HEK293 (cell line): ENCODE data around the gene GAPDHS.

Experiments used
- CTCF ChIP-seq: fragments of 450-650 bp; formaldehyde crosslinking; IDR thresholded peaks from 2 replicates; pipeline ENCODE4 v1.5.1; 2016; ENCODE audit warnings: missing biosample characterization, missing genetic modification characterization
- GFI1B ChIP-seq: fragments of 450-650 bp; formaldehyde crosslinking; IDR thresholded peaks from 2 replicates; pipeline ENCODE4 v1.5.1; 2016; ENCODE audit warnings: missing biosample characterization, missing genetic modification characterization
- GLI4 ChIP-seq: fragments of 450-650 bp; formaldehyde crosslinking; IDR thresholded peaks from 2 replicates; pipeline ENCODE4 v1.5.1; 2016; ENCODE audit warnings: missing biosample characterization, missing genetic modification characterization
- HOXD13 ChIP-seq: sonication (generic); formaldehyde crosslinking; IDR thresholded peaks from 2 replicates; pipeline ENCODE4 v1.8.0; 2022; ENCODE audit warnings: missing genetic modification reagents, borderline replicate concordance
- KLF8 ChIP-seq: fragments of 450-650 bp; formaldehyde crosslinking; IDR thresholded peaks from 2 replicates; pipeline ENCODE4 v1.5.1; 2016; ENCODE audit warnings: missing biosample characterization, missing genetic modification characterization
- REPIN1 ChIP-seq: fragments of 450-650 bp; formaldehyde crosslinking; IDR thresholded peaks from 2 replicates; pipeline ENCODE4 v1.5.1; 2017; ENCODE audit warnings: missing biosample characterization, missing genetic modification characterization, low read depth
- SALL2 ChIP-seq: fragments of 450-650 bp; formaldehyde crosslinking; IDR thresholded peaks from 2 replicates; pipeline ENCODE4 v1.5.0; 2017; ENCODE audit warnings: missing biosample characterization, mild to moderate bottlenecking, missing genetic modification characterization, borderline replicate concordance
- TRIM28 ChIP-seq: IDR thresholded peaks from 2 replicates; pipeline ENCODE4 v1.6.1; 2011; ENCODE audit warnings: low read length, control low read depth, borderline replicate concordance
- YY2 ChIP-seq: fragments of 450-650 bp; formaldehyde crosslinking; IDR thresholded peaks from 2 replicates; pipeline ENCODE4 v1.5.1; 2016; ENCODE audit warnings: missing biosample characterization, missing genetic modification characterization
- ZBTB1 ChIP-seq: fragments of 450-650 bp; formaldehyde crosslinking; IDR thresholded peaks from 2 replicates; pipeline ENCODE4 v1.5.1; 2016; ENCODE audit warnings: missing biosample characterization, missing genetic modification characterization
- ZNF133 ChIP-seq: fragments of 450-650 bp; formaldehyde crosslinking; IDR thresholded peaks from 2 replicates; pipeline ENCODE4 v1.5.1; 2016; ENCODE audit warnings: missing biosample characterization, missing genetic modification characterization
- ZNF148 ChIP-seq: fragments of 450-650 bp; formaldehyde crosslinking; IDR thresholded peaks from 2 replicates; pipeline ENCODE4 v1.5.0; 2017; ENCODE audit warnings: missing biosample characterization, missing genetic modification characterization, borderline replicate concordance
- ZNF16 ChIP-seq: fragments of 450-650 bp; formaldehyde crosslinking; IDR thresholded peaks from 2 replicates; pipeline ENCODE4 v1.5.1; 2016; ENCODE audit warnings: low read depth, missing biosample characterization, missing genetic modification characterization
- ZNF175 ChIP-seq: fragments of 450-650 bp; formaldehyde crosslinking; IDR thresholded peaks from 2 replicates; pipeline ENCODE4 v1.5.1; 2016; ENCODE audit warnings: missing biosample characterization, missing genetic modification characterization
- ZNF19 ChIP-seq: fragments of 450-650 bp; formaldehyde crosslinking; IDR thresholded peaks from 2 replicates; pipeline ENCODE4; 2016; ENCODE audit warnings: missing biosample characterization, missing genetic modification characterization, low read depth
- ZNF214 ChIP-seq: fragments of 450-650 bp; formaldehyde crosslinking; IDR thresholded peaks from 2 replicates; pipeline ENCODE4 v1.5.1; 2017; ENCODE audit warnings: missing biosample characterization, mild to moderate bottlenecking, missing genetic modification characterization, borderline replicate concordance
- ZNF248 ChIP-seq: fragments of 450-650 bp; formaldehyde crosslinking; IDR thresholded peaks from 2 replicates; pipeline ENCODE4 v1.5.1; 2017; ENCODE audit warnings: missing biosample characterization, missing genetic modification characterization
- ZNF266 ChIP-seq: fragments of 450-650 bp; formaldehyde crosslinking; IDR thresholded peaks from 2 replicates; pipeline ENCODE4 v1.5.1; 2016; ENCODE audit warnings: missing biosample characterization, missing genetic modification characterization, low read depth
- ZNF404 ChIP-seq: fragments of 450-650 bp; formaldehyde crosslinking; IDR thresholded peaks from 2 replicates; pipeline ENCODE4 v1.5.1; 2017; ENCODE audit warnings: missing biosample characterization, missing genetic modification characterization
- ZNF416 ChIP-seq: fragments of 450-650 bp; formaldehyde crosslinking; IDR thresholded peaks from 2 replicates; pipeline ENCODE4 v1.5.1; 2016; ENCODE audit warnings: missing biosample characterization, missing genetic modification characterization
- ZNF423 ChIP-seq: fragments of 450-650 bp; formaldehyde crosslinking; IDR thresholded peaks from 2 replicates; pipeline ENCODE4 v1.5.1; 2016; ENCODE audit warnings: missing biosample characterization, missing genetic modification characterization
- ZNF548 ChIP-seq: fragments of 450-650 bp; formaldehyde crosslinking; IDR thresholded peaks from 2 replicates; pipeline ENCODE4 v1.5.1; 2016; ENCODE audit warnings: missing biosample characterization, missing genetic modification characterization
- ZNF555 ChIP-seq: fragments of 450-650 bp; formaldehyde crosslinking; conservative IDR thresholded peaks from 2 replicates; pipeline ENCODE4 v1.5.1; 2017; ENCODE audit warnings: missing biosample characterization, mild to moderate bottlenecking, missing genetic modification characterization, inconsistent platforms
- ZNF600 ChIP-seq: fragments of 450-650 bp; formaldehyde crosslinking; IDR thresholded peaks from 2 replicates; pipeline ENCODE4 v1.5.1; 2016; ENCODE audit warnings: missing biosample characterization, missing genetic modification characterization
- ZNF707 ChIP-seq: fragments of 450-650 bp; formaldehyde crosslinking; IDR thresholded peaks from 2 replicates; pipeline ENCODE4 v1.5.1; 2016; ENCODE audit warnings: missing biosample characterization, missing genetic modification characterization
- ZNF76 ChIP-seq: fragments of 450-650 bp; formaldehyde crosslinking; IDR thresholded peaks from 2 replicates; pipeline ENCODE4; 2016; ENCODE audit warnings: low read depth, missing biosample characterization, missing genetic modification characterization, borderline replicate concordance
- ZNF830 ChIP-seq: fragments of 450-650 bp; IDR thresholded peaks from 2 replicates; pipeline ENCODE4 v1.5.0; 2018; ENCODE audit warnings: missing biosample characterization, missing genetic modification characterization, low read depth, mild to moderate bottlenecking, moderate library complexity
- ZNF837 ChIP-seq: fragments of 450-650 bp; formaldehyde crosslinking; IDR thresholded peaks from 2 replicates; pipeline ENCODE4 v1.5.1; 2016; ENCODE audit warnings: missing biosample characterization, missing genetic modification characterization
- TF ChIP-seq, protein P1 (sequence below): fragments of 450-650 bp; formaldehyde crosslinking; IDR thresholded peaks from 2 replicates; pipeline ENCODE4 v1.5.1; 2017; ENCODE audit warnings: missing biosample characterization, mild to moderate bottlenecking, missing genetic modification characterization, moderate library complexity
- TF ChIP-seq, protein P2 (sequence below): fragments of 450-650 bp; formaldehyde crosslinking; IDR thresholded peaks from 2 replicates; pipeline ENCODE4 v1.5.1; 2016; ENCODE audit warnings: missing biosample characterization, missing genetic modification characterization
- TF ChIP-seq, protein P3 (sequence below): fragments of 450-650 bp; formaldehyde crosslinking; IDR thresholded peaks from 2 replicates; pipeline ENCODE4 v1.5.1; 2017; ENCODE audit warnings: missing biosample characterization, missing genetic modification characterization

Gene GAPDHS

GRCh38 chr19:35557539-35558399 is 24.5 kb downstream of the GAPDHS start (continued):
- TF ChIP-seq ZNF600 (tag by site-specific recombination) (peak; percentile 73), ZNF76 (tag by site-specific recombination) (peak; percentile 10; the same call in 1 of the 2 replicates), ZNF266 (tag by site-specific recombination) (no peak), ZNF555 (tag by site-specific recombination) (no peak), ZNF133 (no peak), ZNF707 (no peak; the same call in 1 of the 2 replicates), ZNF423 (tag by site-specific recombination) (no peak), ZNF837 (tag by site-specific recombination) (no peak), GFI1B (tag by site-specific recombination) (no peak), REPIN1 (tag by site-specific recombination) (no peak), ZNF830 (tag by site-specific recombination) (no peak), TRIM28 (no peak), HOXD13 (no peak), ZNF175 (tag by site-specific recombination) (no peak), ZNF548 (tag by site-specific recombination) (no peak), ZNF214 (tag by site-specific recombination) (no peak), ZNF148 (tag by site-specific recombination) (no peak), ZNF404 (no peak), CTCF (no peak), ZNF19 (tag by site-specific recombination) (no peak), ZNF248 (tag by site-specific recombination) (no peak), ZBTB1 (tag by site-specific recombination) (peak; percentile 93), ZNF16 (tag by site-specific recombination) (0 out of 2 replicates have a peak, but pooled peaks have one; percentile 8), SALL2 (no peak), ZNF416 (tag by site-specific recombination) (no peak), GLI4 (tag by site-specific recombination) (no peak), KLF8 (tag by site-specific recombination) (peak; percentile 100), YY2 (tag by site-specific recombination) (peak; percentile 17; the same call in 1 of the 2 replicates)
- TF ChIP-seq, protein P1, sequence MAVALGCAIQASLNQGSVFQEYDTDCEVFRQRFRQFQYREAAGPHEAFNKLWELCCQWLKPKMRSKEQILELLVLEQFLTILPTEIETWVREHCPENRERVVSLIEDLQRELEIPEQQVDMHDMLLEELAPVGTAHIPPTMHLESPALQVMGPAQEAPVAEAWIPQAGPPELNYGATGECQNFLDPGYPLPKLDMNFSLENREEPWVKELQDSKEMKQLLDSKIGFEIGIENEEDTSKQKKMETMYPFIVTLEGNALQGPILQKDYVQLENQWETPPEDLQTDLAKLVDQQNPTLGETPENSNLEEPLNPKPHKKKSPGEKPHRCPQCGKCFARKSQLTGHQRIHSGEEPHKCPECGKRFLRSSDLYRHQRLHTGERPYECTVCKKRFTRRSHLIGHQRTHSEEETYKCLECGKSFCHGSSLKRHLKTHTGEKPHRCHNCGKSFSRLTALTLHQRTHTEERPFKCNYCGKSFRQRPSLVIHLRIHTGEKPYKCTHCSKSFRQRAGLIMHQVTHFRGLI (tag by site-specific recombination) = no peak
- TF ChIP-seq, protein P2, sequence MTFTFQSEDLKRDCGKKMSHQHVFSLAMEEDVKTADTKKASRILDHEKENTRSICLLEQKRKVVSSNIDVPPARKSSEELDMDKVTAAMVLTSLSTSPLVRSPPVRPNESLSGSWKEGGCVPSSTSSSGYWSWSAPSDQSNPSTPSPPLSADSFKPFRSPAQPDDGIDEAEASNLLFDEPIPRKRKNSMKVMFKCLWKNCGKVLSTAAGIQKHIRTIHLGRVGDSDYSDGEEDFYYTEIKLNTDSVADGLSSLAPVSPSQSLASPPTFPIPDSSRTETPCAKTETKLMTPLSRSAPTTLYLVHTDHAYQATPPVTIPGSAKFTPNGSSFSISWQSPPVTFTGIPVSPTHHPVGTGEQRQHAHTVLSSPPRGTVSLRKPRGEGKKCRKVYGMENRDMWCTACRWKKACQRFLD (tag by site-specific recombination) = no peak
- TF ChIP-seq, protein P3, sequence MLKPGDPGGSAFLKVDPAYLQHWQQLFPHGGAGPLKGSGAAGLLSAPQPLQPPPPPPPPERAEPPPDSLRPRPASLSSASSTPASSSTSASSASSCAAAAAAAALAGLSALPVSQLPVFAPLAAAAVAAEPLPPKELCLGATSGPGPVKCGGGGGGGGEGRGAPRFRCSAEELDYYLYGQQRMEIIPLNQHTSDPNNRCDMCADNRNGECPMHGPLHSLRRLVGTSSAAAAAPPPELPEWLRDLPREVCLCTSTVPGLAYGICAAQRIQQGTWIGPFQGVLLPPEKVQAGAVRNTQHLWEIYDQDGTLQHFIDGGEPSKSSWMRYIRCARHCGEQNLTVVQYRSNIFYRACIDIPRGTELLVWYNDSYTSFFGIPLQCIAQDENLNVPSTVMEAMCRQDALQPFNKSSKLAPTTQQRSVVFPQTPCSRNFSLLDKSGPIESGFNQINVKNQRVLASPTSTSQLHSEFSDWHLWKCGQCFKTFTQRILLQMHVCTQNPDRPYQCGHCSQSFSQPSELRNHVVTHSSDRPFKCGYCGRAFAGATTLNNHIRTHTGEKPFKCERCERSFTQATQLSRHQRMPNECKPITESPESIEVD (tag by site-specific recombination) = no peak
